AG08395 (cell line): ENCODE results near the gene DELE1.

Experiments
- DNase-seq: peaks from one replicate; pipeline ENCODE4 v3.0.0; 2012; ENCODE audit warnings: mixed read lengths, low spot score

Gene DELE1

GRCh38 chr5:141923448-141924313 is at the start of gene DELE1:
TSS of gene DELE1 (plus strand) at chr5:141923871. CDS start at chr5:141923942, 71 bp downstream.
- DNase-seq = peak; percentile 96

DNA sequence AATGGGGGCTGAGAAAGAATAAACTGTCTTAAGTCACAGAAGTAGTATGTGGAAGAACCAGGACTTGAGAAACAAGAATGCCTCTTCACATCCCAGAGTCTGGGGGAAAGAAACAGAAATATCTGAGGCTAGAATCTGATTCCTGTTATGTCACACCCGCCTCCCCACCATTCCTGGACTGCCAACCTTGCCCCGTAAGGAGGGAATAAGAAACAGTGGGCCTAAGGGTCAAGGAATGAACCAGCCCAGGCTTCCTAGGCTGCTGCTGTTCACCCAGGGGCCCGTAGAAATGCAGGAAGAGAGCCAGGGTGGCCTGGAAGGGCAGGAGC is 49.8 kb upstream of the DELE1 start:
- DNase-seq = no peak

DNA sequence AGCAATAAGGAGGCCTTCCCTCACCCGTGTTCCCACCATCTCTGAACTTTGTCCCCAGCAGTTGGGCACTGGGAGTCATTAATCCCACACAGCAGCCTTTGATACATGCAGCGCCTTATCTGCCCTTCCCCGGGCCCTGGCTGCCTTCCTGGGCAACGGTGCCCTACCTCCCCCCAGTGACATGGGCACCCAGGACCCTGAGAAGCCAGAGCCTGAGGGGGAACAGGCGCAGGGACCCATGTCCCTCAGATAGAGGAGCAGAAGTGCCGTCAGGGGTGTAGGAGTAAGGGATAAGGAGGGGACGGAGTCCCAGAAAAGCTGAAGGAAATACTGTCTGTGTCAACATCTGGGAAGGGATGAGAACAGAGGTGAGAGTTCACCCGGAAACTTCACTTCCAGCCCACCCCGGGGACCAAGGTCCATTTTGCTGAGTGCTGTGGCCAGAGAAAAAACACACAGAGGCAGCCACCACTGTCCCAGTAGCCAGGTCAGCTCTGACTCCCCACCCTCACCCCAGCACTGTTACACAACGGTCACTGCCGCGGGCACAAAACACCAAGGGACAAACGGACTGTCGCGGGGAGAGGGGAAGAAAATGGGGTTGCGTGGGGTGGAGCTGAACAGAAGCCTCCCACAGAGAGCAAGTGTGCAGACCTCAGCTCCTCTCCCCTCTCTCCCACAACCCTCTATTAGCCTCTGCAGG is 49.3 kb upstream of the DELE1 start:
- no peak for DNase-seq

DNA sequence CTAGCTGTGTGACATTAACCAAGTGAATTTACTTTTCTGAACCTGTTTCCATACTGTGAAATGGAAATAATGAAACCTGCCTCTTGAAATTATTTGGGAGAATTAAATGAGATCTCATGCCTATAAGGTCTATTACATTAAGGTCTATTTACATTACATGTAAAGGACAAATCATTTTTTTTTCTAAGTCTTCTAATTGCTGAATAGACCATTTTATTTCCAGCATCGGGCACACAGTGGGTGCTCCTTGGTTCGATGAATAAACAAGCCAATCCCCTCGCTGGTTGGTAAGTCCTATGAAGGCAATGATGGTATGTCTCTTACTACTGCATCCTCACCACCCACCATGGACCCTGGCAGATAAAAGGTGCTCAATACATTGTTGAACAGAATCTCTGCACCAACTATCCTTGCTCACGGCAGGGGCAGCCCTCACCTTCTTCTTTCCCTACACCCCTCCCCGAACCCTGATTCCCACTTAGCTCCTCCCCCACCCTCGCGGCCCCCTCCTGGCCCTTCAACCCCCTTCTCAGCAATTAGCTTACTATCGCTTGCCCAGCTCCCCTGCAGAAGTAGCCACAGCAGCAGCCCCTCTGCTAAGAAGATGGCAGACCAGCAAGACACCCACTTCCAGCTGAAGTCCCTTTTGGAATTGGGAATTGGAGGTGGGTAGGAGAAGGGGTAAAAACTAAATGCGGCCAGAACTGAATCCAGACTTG is 48.5 kb upstream of the DELE1 start:
- DNase-seq = no peak

DNA sequence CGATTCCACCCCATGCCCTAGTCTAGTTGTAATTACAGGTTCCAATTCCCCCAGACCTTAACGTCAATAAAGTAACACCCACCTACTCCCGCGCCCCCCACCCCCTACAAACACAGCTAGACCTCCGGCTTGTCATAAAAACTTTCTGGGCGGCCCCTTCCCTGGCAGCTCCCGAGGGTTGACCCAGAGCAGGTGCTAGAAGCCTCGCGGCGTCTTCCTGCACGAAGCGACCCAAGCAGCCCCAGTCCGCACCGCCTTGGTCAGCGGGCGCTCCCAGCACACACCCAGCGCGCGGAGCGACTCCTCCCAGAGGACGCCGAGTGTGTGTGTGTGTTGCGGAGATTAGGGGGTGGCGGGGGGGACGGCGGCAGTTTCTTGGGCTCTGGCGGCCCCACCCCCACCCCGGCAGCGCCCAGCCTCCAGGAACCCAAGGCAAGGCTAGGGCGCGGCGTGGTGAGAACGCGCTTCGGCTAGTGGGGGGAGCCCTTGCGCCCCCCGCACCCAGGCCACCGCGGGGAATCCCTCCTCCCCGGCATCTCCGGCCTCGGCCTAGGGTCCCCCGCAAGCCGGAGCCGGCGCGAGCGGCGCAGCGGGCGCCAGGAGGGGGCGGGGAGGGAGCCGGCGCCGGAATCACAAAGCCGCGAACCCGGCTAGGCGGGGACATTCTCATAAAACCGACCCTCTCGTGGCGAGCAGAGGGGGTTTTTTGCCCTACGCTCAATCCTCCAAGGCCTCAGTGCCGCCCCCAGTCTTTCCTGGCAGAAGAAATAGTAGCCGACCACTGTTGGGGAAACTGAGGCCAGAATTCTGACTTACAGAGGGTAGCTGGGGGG is 47.7 kb upstream of the DELE1 start:
- no peak for DNase-seq

GRCh38 chr5:141876628-141877355 is 46.9 kb upstream of the DELE1 start:
- no peak for DNase-seq

DNA sequence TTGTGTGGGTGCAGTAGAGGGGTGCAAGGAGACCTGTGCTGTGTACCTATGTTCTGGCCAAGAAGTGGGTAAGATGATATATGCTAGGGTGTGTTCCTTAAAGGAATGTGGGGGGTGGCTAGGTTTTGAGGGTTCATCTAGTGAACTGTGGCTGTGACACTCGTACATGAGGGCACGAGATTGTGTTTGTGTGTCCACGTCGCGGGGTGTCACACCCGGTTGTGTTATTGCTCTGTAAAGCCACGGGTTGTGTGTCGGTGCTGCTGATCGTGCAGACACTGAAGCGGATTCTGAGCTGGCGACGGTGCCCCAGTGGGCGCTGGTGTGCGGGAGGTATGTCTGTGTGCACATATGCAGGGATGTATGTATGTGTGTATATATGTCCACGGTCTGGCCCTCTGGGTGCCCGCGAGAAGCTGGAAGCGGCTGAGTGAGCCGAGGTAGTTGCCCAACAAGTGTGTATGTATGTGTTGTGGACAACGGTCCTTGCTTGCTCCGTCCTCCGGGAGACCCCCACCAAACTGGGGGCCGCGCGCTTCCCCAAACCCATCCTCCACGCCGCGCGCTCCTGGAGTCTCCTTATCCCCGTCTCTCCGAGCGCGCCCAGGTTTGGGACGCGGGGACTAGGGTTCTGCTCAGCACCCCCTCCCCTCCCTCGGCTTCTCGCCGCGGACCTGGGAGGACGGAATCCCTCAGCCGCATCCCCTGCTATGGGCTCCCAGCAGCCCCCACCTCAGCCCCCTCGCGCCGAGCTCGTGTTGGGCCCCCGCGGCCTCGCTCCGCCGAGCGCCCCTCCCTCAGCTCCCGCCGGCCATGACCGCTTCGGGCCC is 46.1 kb upstream of the DELE1 start:
- DNase-seq = no peak

DNA sequence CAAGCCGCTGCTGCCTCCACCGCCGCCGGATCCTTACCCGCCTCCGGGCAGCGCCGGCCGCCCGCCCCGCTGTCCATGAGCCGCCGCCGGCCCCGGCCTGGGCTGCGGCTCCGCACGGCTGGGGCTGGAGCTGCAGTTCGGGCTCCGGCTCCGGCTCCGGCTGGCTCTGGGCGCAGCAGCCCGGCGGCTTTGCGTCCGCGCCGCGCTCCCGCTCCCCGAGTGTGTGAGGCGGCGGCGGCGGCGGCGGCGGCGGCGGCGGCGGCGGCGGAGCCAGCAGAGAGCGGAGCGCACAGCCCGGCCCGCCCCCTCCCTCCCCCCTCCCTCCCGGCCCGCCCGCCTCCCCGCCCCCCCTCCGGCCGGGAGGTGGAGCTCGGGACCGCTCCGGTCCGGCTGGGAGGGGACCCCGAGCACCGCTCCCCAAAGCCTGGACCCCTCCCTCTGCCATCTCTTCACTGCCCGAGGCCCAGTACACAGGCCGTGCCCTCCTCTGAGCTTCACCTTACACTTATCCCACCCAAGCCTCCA is 45.4 kb upstream of the DELE1 start, which contains the start of gene PCDH1:
TSS of gene PCDH1 (minus strand) at position 225 of the 525 bp plus-strand sequence. CDS start at position 77, 148 bp downstream.
- peak; percentile 23 for DNase-seq

DNA sequence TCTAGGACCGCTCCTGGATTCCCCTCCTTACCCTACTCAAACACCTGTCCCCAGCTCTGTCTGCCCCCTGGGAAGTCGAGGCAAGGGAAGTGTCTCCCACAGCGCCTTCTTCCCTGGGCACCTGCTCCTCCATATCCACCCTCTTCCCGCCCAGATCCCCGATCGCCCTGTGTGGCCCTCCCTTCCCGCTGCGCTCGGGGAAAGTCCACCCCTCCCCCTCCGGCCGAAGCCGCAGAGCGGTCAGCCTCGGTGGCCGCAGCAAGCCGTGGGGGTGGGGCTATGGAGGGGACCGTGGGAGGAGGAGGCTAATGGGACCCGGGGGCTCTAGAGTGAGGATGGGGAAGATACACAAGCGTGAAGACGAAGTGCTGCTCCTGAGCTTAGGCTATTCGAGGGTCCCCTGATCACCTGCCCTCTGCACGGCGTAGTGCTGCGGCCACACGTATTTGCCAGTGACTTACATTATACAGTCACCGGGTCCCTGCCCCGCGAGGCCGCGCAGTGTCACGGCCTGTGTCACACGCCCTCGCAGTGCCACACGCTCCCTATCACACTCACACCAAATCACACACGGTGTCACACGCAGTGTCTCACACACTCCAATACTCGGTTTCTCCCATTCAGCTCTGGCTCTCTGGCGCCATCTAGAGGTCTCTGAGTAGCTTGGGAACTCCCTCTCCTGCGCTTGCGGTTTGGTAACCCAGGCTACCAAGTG is 44.8 kb upstream of the DELE1 start:
- DNase-seq = peak; percentile 77

DNA sequence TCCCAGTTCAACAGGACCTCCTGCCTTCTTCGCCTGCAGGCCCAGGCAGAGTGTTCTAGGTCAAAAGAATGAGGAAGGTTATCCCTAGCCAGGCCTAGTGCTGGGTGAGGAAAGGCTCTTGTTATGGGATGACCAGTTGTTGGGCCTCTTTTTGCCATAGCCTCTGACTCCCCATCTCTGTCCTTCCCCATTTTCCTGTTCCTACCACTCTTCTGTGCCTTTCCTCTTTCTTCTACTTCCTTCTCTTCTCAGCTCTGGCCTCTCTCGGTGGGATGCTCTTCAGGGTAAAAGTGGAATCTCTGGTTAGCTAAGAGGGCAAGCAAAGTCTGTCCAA is 44.3 kb upstream of the DELE1 start:
- DNase-seq = no peak

DNA sequence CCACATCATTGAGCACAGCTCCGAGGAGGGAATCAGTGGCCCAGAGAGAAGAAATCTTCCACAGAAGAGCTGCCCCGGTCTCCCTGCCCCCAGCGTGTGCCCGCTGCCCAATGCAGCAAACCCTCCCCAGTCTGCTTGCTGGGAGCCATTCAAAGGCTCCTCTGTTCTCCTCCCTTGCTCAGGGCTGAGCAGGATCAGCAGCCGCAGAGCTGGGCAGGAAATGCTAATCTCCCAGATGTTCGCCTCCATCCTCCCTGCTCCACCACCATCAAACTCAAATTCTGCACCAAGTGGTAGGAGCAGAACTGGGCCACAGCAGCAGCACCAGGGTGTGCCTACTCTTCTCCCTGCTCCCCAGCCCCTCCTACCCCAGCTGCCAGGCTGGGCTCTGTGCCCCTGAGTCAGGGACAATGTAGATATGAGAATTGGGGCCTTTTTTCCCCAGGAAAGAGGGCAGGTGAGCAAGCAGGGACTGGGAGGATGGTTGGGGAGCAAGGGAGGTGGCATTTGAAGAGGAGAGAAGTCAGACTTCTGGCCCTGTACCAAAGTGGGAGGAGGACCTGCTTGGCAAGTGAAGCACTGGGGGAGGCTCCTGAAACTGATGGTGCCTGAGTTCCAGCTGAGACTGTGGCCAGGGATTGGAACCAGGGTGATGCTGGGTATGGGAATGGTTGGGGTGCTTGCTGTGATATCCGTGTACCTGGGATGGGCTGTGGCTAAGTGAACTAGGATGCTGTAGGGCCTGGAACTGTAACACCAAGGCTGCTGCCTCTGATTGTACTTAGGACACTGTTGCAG is 43.5 kb upstream of the DELE1 start:
- no peak for DNase-seq

DNA sequence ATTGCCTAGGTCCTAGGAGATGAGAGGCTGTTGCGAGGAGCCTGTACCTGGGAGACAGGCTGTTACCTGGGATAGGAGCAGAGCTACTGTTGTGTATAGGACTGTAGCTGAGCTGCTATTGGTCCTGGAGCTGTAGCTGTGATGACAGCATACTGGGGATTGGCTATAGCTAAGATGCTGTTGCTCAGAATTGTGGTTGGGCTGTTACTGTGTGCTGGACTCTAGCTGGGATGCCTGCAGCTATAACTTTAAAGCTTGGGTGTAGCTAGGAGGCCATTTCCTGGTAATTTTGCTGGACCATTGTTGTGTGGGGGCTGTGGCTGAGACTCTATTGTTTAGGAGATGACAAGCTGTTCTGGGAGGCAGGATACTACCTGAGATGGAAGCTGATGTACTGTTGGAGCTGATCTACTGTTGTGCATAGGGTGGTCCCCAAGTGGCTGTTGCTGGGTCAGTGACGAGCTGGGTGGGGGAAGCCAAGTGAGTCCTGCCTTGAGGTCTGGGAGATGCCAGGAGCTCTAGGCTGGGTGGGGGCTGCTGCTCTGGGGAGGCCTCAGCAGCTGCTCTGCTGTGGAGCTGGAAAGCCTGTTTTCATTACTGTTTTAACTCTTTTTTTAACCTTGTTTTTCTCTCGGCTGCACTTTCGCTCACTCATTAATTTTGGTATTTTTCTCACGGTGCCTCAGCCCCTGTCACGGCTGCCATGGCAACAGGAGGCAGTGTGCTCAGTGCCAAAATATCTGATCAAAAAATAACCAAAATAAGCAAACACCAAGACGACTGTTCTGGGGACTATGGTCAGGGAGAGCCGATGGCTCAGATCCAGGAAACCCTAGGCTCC is 42.5 kb upstream of the DELE1 start:
- DNase-seq = no peak

- no peak for DNase-seq
Measured at GRCh38 chr5:141881886-141882285, 41.8 kb upstream of the DELE1 start.

DNA sequence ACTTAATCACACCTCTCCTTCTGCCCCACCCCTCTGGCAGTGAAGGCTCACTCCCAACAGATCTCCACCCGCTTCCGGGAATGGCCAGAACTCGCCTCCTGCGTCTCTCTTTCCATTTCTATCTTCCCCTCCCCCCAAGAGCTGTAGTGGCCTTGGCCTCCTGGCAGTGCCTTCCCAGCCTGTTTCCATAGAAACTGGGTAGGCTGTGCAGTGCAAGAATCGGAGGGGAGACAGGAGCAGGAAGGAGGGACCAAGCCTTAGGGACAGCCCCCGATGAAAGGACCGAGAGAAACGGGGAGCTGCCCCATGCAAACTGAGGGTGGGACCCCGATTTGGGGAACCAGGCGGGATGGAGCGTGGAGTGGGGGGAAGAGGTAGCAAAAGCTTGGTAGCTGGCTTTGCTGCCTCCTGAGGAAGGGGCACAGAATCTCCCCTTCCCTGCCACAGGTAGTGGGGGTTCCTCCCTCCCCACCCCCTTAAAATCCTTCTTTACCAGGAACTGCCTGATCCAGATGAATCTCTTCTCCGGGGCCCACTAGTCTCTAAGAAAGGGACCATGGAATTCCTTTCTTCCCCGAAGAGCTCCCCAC is 41.0 kb upstream of the DELE1 start:
- DNase-seq = no peak

DNA sequence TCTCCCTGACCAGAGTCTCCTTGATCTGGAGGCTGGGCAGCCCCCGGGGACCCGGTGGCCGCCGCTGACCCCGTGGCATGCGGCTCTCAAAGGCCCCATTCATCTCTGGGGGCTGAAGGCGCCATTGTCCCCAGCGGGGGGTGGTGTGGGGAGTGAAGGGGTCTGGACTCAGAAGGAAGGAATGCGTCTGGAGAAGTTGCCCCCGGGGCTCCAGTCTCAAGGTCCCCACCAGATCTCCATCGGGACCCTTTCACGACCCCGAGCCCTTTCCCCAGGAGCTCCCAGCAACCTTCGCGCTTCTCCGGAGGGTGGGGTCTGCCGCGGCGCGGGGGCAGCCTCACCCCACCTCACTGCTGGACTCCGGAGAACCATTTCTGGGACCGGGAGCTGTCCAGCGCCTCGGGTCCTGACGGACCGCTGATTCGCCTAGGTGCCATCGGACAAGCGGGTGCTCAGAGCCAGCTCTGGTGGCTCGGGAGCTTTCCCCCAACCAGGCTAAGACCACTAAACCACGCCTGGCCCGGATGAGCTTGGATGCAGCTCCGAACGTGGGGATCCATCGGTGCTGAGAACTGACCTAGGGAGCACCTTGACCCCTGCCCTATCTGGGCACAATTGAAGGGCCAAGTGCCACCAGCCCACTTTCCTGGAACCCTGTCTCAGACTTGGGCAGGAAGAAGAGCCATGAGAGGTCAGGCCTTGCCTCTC is 40.3 kb upstream of the DELE1 start:
- DNase-seq = peak; percentile 56

DNA sequence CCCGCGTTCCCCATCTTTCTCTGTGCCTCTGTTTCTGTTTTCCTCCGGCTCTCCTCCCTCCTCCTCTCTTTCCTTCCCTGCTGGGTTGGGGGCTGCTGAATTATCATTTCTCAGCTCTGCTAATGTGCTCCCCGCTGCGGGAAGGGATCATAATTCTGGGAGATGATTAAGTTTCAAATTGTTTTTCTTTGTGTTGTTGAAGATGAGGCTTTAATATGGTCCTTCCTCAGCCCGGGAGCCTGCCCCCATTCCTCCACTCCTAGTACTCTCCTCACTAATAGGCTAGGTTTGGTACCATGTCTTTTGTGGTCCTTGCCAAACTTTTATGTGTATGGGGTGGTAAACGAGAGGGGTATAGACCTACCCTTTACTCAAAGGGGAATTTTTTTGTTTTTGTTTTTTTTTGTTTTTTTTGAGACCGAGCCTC is 39.8 kb upstream of the DELE1 start:
- DNase-seq = no peak
